Measurements from ENCODE around the gene DLX1. TPM values are rescaled to one million over a fixed set of nuclear protein-coding genes. Genes with fewer than 3 reads are reported as not detected.
A peak's percentile ranks its signal among the peaks of the same experiment; 100 is the strongest.

Gene DLX1
- total RNA-seq, 1 donor = 1.8 TPM

- Histone ChIP-seq H3K9me3 (ENCODE audit: low read depth, low read length) (no peaks in the 10 kb centered on the region), H2AFZ (ENCODE audit: low read length) (peak overlapping the region; percentile 94), H3K4me2 (ENCODE audit: insufficient read depth, low read length) (peak overlapping the region; percentile 99), H4K20me1 (ENCODE audit: insufficient read depth, low read length) (no peaks in the 10 kb centered on the region), H3K4me3 (ENCODE audit: insufficient read depth, low read length) (peak overlapping the region; percentile 87), H3K27ac (ENCODE audit: low read depth, low read length) (no peak overlapping the region), H3K36me3 (ENCODE audit: insufficient read depth, low read length) (peaks cover 6% of the 10 kb centered on the region), H3K79me2 (ENCODE audit: insufficient read depth, low read length) (peaks cover 24% of the 10 kb centered on the region), H3K4me1 (ENCODE audit: insufficient read depth, low read length) (peaks cover 34% of the 10 kb centered on the region), H3K27me3 (ENCODE audit: insufficient read depth, low read length) (no peaks in the 10 kb centered on the region)
- TF ChIP-seq CTCF (IDR thresholded peaks at IDR 0.05; ENCODE audit: extremely low read depth, low read depth, low read length) = peak; percentile 93
- peak; percentile 95 for DNase-seq (ENCODE audit: insufficient read length, low spot score, missing footprints)
Observed at GRCh38 chr2:172103471-172104272, 18.4 kb downstream of the DLX1 start.

- DNase-seq (ENCODE audit: insufficient read length, low spot score, missing footprints) = peak; percentile 75
- peak overlapping the region; percentile 28 for H3K27ac ChIP-seq (ENCODE audit: low read depth, low read length)
- H3K4me3 ChIP-seq (ENCODE audit: insufficient read depth, low read length) = peak overlapping the region; percentile 75
- peaks cover 4% of the 10 kb centered on the region for H3K36me3 ChIP-seq (ENCODE audit: insufficient read depth, low read length)
- no peaks in the 10 kb centered on the region for H3K27me3 ChIP-seq (ENCODE audit: insufficient read depth, low read length)
- TF ChIP-seq CTCF (IDR thresholded peaks at IDR 0.05; ENCODE audit: extremely low read depth, low read depth, low read length) = no peak
- peak overlapping the region; percentile 92 for H2AFZ ChIP-seq (ENCODE audit: low read length)
- peaks cover 22% of the 10 kb centered on the region for H3K4me1 ChIP-seq (ENCODE audit: insufficient read depth, low read length)
- no peaks in the 10 kb centered on the region for H4K20me1 ChIP-seq (ENCODE audit: insufficient read depth, low read length)
- peak overlapping the region; percentile 89 for H3K4me2 ChIP-seq (ENCODE audit: insufficient read depth, low read length)
- H3K9me3 ChIP-seq (ENCODE audit: low read depth, low read length) = no peaks in the 10 kb centered on the region
- peaks cover 15% of the 10 kb centered on the region for H3K79me2 ChIP-seq (ENCODE audit: insufficient read depth, low read length)
Observed at GRCh38 chr2:172105471-172106107, 20.3 kb downstream of the DLX1 start.

DNA sequence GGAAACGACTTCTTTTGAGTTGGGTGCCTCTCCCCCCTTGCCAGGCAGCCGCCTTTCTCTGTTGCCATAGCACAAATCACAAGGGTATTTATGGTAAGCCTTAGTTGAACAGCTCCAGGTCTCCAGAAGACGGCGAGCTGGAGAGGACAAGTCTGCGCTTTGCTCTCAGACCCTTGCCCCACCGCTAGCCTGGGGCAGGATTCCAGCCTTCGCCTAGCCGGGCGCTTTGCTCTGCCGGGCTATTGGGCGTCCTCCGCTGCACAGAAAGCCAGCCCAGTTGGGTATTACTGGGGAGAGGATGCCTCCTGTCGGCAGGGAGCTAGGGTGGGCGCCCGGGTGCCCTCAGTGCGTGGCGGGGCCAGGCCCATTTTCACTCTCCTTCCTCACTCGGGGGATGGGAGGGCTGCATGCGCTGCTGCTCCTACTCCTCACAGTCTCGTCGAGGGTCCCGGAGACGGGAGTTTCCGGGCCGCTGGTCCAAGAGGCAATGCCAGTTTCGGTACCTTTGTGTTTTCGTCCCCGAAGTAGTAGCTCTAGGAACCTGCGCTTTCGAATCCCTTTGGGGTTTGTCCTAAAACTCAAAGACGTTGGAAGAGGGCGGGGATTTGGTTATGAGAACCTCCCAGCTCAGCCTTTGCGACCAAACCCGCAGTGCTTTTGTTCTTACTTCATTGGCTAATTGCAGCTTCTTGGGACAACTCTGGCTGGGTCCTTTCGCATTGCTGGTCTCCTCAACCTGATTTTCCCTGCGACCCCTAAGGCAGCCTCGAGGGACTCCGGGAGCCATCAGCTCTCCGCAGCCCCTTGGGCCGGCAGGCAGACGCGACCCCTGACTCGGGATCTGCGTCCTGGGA, 21.0 kb downstream of the DLX1 start:
- Histone ChIP-seq H3K36me3 (ENCODE audit: insufficient read depth, low read length) (no peaks in the 10 kb centered on the region), H2AFZ (ENCODE audit: low read length) (peak overlapping the region; percentile 92), H3K4me3 (ENCODE audit: insufficient read depth, low read length) (peak overlapping the region; percentile 75), H4K20me1 (ENCODE audit: insufficient read depth, low read length) (no peaks in the 10 kb centered on the region), H3K27ac (ENCODE audit: low read depth, low read length) (peak overlapping the region; percentile 42), H3K9me3 (ENCODE audit: low read depth, low read length) (no peaks in the 10 kb centered on the region), H3K4me1 (ENCODE audit: insufficient read depth, low read length) (peaks cover 22% of the 10 kb centered on the region), H3K79me2 (ENCODE audit: insufficient read depth, low read length) (peaks cover 7% of the 10 kb centered on the region), H3K4me2 (ENCODE audit: insufficient read depth, low read length) (peak overlapping the region; percentile 89), H3K27me3 (ENCODE audit: insufficient read depth, low read length) (no peaks in the 10 kb centered on the region)
- peak; percentile 63 for TF ChIP-seq CTCF (IDR thresholded peaks at IDR 0.05; ENCODE audit: extremely low read depth, low read depth, low read length)
- peak; percentile 96 for DNase-seq (ENCODE audit: insufficient read length, low spot score, missing footprints)

Data from osteoblast (primary cell).